ENCODE results near the gene SIM2. TPM values are rescaled to one million over a fixed set of nuclear protein-coding genes. Genes with fewer than 3 reads are reported as not detected.

Gene SIM2
- total RNA-seq, 1 experiment from 2014 or later, result 23.9 TPM

DNA sequence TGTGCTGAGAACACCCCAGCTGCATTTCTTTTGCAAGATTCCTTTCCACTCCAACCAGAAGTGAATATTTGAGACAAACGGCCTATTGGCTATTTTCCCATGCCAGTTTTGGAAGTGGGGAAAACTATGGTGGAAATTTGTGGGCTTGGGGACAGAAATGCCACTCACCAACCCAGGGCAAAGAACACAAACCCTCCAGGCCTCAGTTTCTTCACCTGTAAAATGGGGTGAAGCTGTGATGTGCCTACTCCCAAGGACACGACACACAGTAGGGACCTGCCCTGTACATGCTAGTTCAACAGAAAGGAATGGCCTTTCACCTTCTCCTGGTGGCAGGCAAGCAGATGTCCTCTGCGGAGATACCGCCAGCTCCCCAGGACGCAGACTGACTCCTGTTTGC lies 46.5 kb downstream of the SIM2 start:
- ChIA-PET POLR2A (no interaction called here), CTCF (no interaction called here), RAD21 (ENCODE audit: low non-redundant PET in 1 of 2, low total read pairs in 2 of 2, uncharacterized antibody in 2 of 2, unreplicated experiment in 2 of 2) (no interaction called here)
- no peaks in the 10 kb centered on the region for H3K27me3 ChIP-seq (ENCODE audit: insufficient read depth, low read length)
- peaks cover 4 to 7% of the 10 kb centered on the region in 2 experiments; a peak in 2 of 4 replicates for H3K36me3 ChIP-seq (ENCODE audit: control insufficient read depth in 1 of 2, insufficient read depth in 2 of 2, low read length in 2 of 2)
- TF ChIP-seq MAX (IDR thresholded peaks at IDR 0.05) (no peak), EGR1 (IDR thresholded peaks at IDR 0.05; ENCODE audit: low read depth) (no peak), ZBTB33 (IDR thresholded peaks at IDR 0.05; ENCODE audit: extremely low read depth, insufficient replicate concordance, low read length) (no peak), ZFX (IDR thresholded peaks at IDR 0.05) (no peak), YY1 (IDR thresholded peaks at IDR 0.05; ENCODE audit: extremely low read depth, insufficient replicate concordance, low read depth, low read length) (no peak)
- ATAC-seq (no peak), DNase-seq (ENCODE audit: low read depth, low spot score) (no peak)
- no peak overlapping the region for H3K27ac ChIP-seq (ENCODE audit: low read depth, low read length)
- no peak overlapping the region for H3K4me2 ChIP-seq (ENCODE audit: low read length)
- H2AFZ ChIP-seq (ENCODE audit: low read depth, low read length, poor library complexity, severe bottlenecking), result no peak overlapping the region
- no peak overlapping the region for H3K9ac ChIP-seq (ENCODE audit: low read length)
- H4K20me1 ChIP-seq (ENCODE audit: insufficient read depth), result no peaks in the 10 kb centered on the region
- no TSS peak for BruUV-seq (replicated peaks)
- H3K4me1 ChIP-seq (ENCODE audit: control insufficient read depth in 1 of 2, insufficient read depth in 2 of 2, low read length in 2 of 2), result no peaks in the 10 kb centered on the region
- no peak overlapping the region for H3K4me3 ChIP-seq (replicated peaks in 1 of 2; ENCODE audit: low read depth in 1 of 2, low read length in 2 of 2)
- H3K79me2 ChIP-seq (ENCODE audit: insufficient read depth, low read length), result no peaks in the 10 kb centered on the region
- H3K9me3 ChIP-seq (ENCODE audit: control insufficient read depth in 1 of 2, insufficient read depth in 1 of 2, low read depth in 1 of 2, low read length in 2 of 2), result no peaks in the 10 kb centered on the region
- intact Hi-C loops (cut with micrococcal nuclease), result no loop called here
- H3K9me2 ChIP-seq (ENCODE audit: insufficient read depth), result no peaks in the 10 kb centered on the region

DNA sequence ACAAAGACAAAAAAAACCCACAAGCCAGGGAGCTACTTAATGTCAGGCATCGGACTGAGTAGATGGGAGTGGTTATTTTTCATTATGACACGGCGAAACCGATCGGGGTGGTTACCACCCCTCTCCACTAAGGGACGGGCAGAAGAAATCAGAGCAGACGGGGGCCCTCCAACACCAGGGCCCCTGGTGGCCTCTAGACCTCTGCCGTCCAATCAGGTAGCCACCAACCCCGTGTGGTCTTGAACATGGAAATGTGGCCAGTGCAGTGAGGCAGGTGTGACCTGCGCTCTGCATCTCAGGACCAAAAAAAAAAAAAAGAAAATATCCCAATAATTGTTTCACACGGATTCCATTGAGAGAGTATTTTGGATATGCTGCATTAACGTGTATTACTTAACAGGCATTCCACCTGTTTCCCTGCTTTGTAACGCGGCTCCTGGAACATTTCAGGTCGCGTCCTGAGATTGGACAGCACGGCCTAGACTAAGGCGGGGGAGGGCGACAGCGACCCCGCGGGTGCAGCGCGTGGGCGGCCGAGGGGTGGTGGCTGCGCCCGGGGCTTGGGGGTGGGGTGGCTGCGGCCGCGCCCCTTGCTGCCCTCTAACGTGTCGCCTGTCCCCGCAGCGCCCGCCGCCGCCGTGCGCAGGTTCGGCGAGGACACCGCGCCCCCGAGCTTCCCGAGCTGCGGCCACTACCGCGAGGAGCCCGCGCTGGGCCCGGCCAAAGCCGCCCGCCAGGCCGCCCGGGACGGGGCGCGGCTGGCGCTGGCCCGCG lies 48.3 kb downstream of the SIM2 start:
- H2AFZ ChIP-seq (ENCODE audit: low read depth, low read length, poor library complexity, severe bottlenecking), result no peak overlapping the region
- intact Hi-C loops (cut with micrococcal nuclease), result no loop called here
- no peaks in the 10 kb centered on the region for H3K9me2 ChIP-seq (ENCODE audit: insufficient read depth)
- H3K9ac ChIP-seq (ENCODE audit: low read length), result no peak overlapping the region
- no peak overlapping the region for H3K4me2 ChIP-seq (ENCODE audit: low read length)
- peaks cover 4 to 7% of the 10 kb centered on the region in 2 experiments; a peak in 2 of 4 replicates for H3K36me3 ChIP-seq (ENCODE audit: control insufficient read depth in 1 of 2, insufficient read depth in 2 of 2, low read length in 2 of 2)
- ChIA-PET CTCF (no interaction called here), RAD21 (ENCODE audit: low non-redundant PET in 1 of 2, low total read pairs in 2 of 2, uncharacterized antibody in 2 of 2, unreplicated experiment in 2 of 2) (no interaction called here), POLR2A (no interaction called here)
- no peaks in the 10 kb centered on the region for H4K20me1 ChIP-seq (ENCODE audit: insufficient read depth)
- BruUV-seq (replicated peaks), result no TSS peak
- no peak overlapping the region for H3K4me3 ChIP-seq (replicated peaks in 1 of 2; ENCODE audit: low read depth in 1 of 2, low read length in 2 of 2)
- H3K4me1 ChIP-seq (ENCODE audit: control insufficient read depth in 1 of 2, insufficient read depth in 2 of 2, low read length in 2 of 2), result no peaks in the 10 kb centered on the region
- H3K79me2 ChIP-seq (ENCODE audit: insufficient read depth, low read length), result no peaks in the 10 kb centered on the region
- no peaks in the 10 kb centered on the region for H3K9me3 ChIP-seq (ENCODE audit: control insufficient read depth in 1 of 2, insufficient read depth in 1 of 2, low read depth in 1 of 2, low read length in 2 of 2)
- no peaks in the 10 kb centered on the region for H3K27me3 ChIP-seq (ENCODE audit: insufficient read depth, low read length)
- ATAC-seq (no peak), DNase-seq (ENCODE audit: low read depth, low spot score) (no peak)
- H3K27ac ChIP-seq (ENCODE audit: low read depth, low read length), result no peak overlapping the region
- TF ChIP-seq CEBPB (IDR thresholded peaks at IDR 0.05; ENCODE audit: low read depth) (no peak), CBX3 (IDR thresholded peaks at IDR 0.05; ENCODE audit: low read depth) (no peak), RAD21 (IDR thresholded peaks at IDR 0.05; ENCODE audit: low read depth) (no peak), POLR2AphosphoS5 (IDR thresholded peaks at IDR 0.05; ENCODE audit: low read depth, low read length) (no peak)
